ENCODE results near the gene PAM.

GRCh38 chr5:102856389-102856777, 101.3 kb downstream of the PAM start:
- TF ChIP-seq TAF1 (conservative IDR thresholded peaks at IDR 0.05) (no peak), MAX (IDR thresholded peaks at IDR 0.05) (no peak), RXRA (IDR thresholded peaks at IDR 0.05) (no peak), EGR1 (IDR thresholded peaks at IDR 0.05; ENCODE audit: low read depth in 2 of 2) (no peak), FOXA1 (IDR thresholded peaks at IDR 0.05) (no peak), RAD21 (IDR thresholded peaks at IDR 0.05) (no peak), REST (IDR thresholded peaks at IDR 0.05) (no peak), HNF4G (IDR thresholded peaks at IDR 0.05) (no peak), SP1 (IDR thresholded peaks at IDR 0.05) (no peak), JUND (IDR thresholded peaks at IDR 0.05) (no peak), YY1 (IDR thresholded peaks at IDR 0.05) (no peak)
- TF ChIP-seq, protein P1, sequence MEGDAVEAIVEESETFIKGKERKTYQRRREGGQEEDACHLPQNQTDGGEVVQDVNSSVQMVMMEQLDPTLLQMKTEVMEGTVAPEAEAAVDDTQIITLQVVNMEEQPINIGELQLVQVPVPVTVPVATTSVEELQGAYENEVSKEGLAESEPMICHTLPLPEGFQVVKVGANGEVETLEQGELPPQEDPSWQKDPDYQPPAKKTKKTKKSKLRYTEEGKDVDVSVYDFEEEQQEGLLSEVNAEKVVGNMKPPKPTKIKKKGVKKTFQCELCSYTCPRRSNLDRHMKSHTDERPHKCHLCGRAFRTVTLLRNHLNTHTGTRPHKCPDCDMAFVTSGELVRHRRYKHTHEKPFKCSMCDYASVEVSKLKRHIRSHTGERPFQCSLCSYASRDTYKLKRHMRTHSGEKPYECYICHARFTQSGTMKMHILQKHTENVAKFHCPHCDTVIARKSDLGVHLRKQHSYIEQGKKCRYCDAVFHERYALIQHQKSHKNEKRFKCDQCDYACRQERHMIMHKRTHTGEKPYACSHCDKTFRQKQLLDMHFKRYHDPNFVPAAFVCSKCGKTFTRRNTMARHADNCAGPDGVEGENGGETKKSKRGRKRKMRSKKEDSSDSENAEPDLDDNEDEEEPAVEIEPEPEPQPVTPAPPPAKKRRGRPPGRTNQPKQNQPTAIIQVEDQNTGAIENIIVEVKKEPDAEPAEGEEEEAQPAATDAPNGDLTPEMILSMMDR (IDR thresholded peaks at IDR 0.05; ENCODE audit: low read depth, low read length, missing input control): no peak
- TF ChIP-seq, protein P2, sequence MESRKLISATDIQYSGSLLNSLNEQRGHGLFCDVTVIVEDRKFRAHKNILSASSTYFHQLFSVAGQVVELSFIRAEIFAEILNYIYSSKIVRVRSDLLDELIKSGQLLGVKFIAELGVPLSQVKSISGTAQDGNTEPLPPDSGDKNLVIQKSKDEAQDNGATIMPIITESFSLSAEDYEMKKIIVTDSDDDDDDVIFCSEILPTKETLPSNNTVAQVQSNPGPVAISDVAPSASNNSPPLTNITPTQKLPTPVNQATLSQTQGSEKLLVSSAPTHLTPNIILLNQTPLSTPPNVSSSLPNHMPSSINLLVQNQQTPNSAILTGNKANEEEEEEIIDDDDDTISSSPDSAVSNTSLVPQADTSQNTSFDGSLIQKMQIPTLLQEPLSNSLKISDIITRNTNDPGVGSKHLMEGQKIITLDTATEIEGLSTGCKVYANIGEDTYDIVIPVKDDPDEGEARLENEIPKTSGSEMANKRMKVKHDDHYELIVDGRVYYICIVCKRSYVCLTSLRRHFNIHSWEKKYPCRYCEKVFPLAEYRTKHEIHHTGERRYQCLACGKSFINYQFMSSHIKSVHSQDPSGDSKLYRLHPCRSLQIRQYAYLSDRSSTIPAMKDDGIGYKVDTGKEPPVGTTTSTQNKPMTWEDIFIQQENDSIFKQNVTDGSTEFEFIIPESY (IDR thresholded peaks at IDR 0.05): no peak
- TF ChIP-seq, protein P3, sequence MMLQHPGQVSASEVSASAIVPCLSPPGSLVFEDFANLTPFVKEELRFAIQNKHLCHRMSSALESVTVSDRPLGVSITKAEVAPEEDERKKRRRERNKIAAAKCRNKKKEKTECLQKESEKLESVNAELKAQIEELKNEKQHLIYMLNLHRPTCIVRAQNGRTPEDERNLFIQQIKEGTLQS (IDR thresholded peaks at IDR 0.05): no peak
